Right lobe of liver (tissue), 6 donors: ENCODE results near the gene LGALS7. TPM values are rescaled to one million over a fixed set of nuclear protein-coding genes. Genes with fewer than 3 reads are reported as not detected.
"Not testable (repeated sequence)": the region's sequence is repeated elsewhere in the genome, so short reads cannot be mapped to it uniquely, and the experiment has no call there.

Source experiments
- ATAC-seq, 4 donors: fragments of 200-7000 bp; cut with Tn5 transposase; one replicate each; pipeline ENCODE4 v1.9.1; 2020; ENCODE audit warnings: mild to moderate bottlenecking in 4 of 4, moderate library complexity in 4 of 4
- DNase-seq, 3 donors: peaks; one replicate each; pipeline ENCODE4 v3.0.0-alpha.2; 2020
- H3K27ac ChIP-seq, 3 donors: fragments of 200-600 bp; one replicate each; pipeline ENCODE4 v1.8.0; 2022
- H3K27me3 ChIP-seq, 2 donors: fragments of 200-600 bp; one replicate each; pipeline ENCODE4 v1.8.0; 2022
- H3K36me3 ChIP-seq, 4 donors: fragments of 200-600 bp; sonication (generic) in 1 of 4; one replicate each; pipeline versions ENCODE4 v1.5.1 to v1.8.0; 2017 to 2022; ENCODE audit warnings: control low read depth in 1 of 4
- H3K4me1 ChIP-seq, 4 donors: fragments of 200-600 bp; sonication (generic) in 1 of 4; one replicate each; pipeline versions ENCODE4 v1.5.1 to v1.8.0; 2017 to 2022; ENCODE audit warnings: control low read depth in 1 of 4
- H3K4me3 ChIP-seq, 3 donors: fragments of 200-600 bp; one replicate each; pipeline ENCODE4 v1.8.0; 2022
- H3K9me3 ChIP-seq, 4 donors: fragments of 200-600 bp; sonication (generic) in 1 of 4; one replicate each; pipeline versions ENCODE4 v1.5.1 to v1.8.0; 2017 to 2022; ENCODE audit warnings: control low read depth in 1 of 4
- CTCF ChIP-seq, 4 donors: fragments of 200-600 bp in 3 of 4; fragments of 450-650 bp in 1 of 4; IDR thresholded peaks; one replicate each; pipeline versions ENCODE4 v1.5.1 to v1.8.0; 2016 to 2022; ENCODE audit warnings: antibody characterized with exemption in 4 of 4, mild to moderate bottlenecking in 2 of 4
- POLR2A ChIP-seq: fragments of 450-650 bp; IDR thresholded peaks from one replicate; pipeline ENCODE4 v1.6.1; 2017; ENCODE audit warnings: antibody characterized with exemption, mild to moderate bottlenecking
- WGBS: methylation state at CpG from one replicate; pipeline ENCODE4 v1.1.6; 2018; ENCODE audit warnings: low coverage, low lambda C conversion rate; ENCODE audit not compliant: insufficient coverage; ENCODE audit errors: missing lambda C conversion rate; 5-methylcytosine and 5-hydroxymethylcytosine counted together
- intact Hi-C, 2 donors: fragments of 100-400 bp; cut with DNase I; formaldehyde crosslinking; loops; one replicate each; pipeline versions ENCODE4 v1.11.2 to v1.14.1; 2022
- total RNA-seq, 6 experiments: library from RNA; depleted of rRNA in 2 of 6; stranded (reverse); fragments of >200 nt in 2 of 6; fragmentation: NEBNext Ultra II Directional in 3 of 6; extraction: Animal tissue kit (Norgen Biotek cat#: 25700) in 3 of 6; gene quantifications; one replicate each; pipeline versions ENCODE4 v1.1.0 to v1.2.4, GENCODE V29; 2016 to 2023
- donor health status: DM: no; HTN: yes; CAD: no.
- donor health status: DM: no; HTN: no; CAD: no.
- donor health status: DM: no; HTN: no; CAD: no.
- donor health status: DM: no; HTN: yes; CAD: no.
- donor health status: DM: no; HTN: yes; CAD: no.

Gene LGALS7
- total RNA-seq, 6 experiments from 2014 or later = not detected

- Histone ChIP-seq H3K4me1 (peaks cover 0 to 20% (median 7%) of the 10 kb centered on the region in 4 donors), H3K4me3 (peak overlapping the region in 1 of 3 donors; percentile 37), H3K27ac (peak overlapping the region; percentile 73 to 96 (median 89))
- H3K27me3 ChIP-seq, H3K9me3 ChIP-seq, intact Hi-C loops, H3K36me3 ChIP-seq, DNase-seq: not testable (repeated sequence)
- WGBS = 20% methylated on average over 4 of the region's 6 CpGs
- peak in 3 of 4 donors; percentile 16 to 54 (median 41) for ATAC-seq
- peak; percentile 63 for TF ChIP-seq POLR2A
Observed at GRCh38 chr19:38760805-38761517, 12.4 kb downstream of the LGALS7 start.

- peaks cover 0 to 20% (median 7%) of the 10 kb centered on the region in 4 donors for H3K4me1 ChIP-seq
- H3K27me3 ChIP-seq = no peaks in the 10 kb centered on the region
- intact Hi-C loops = no loop called here
- 26% methylated on average over 10 of the region's 10 CpGs for WGBS
- H3K4me3 ChIP-seq = peak overlapping the region in 1 of 3 donors; percentile 7
- TF ChIP-seq POLR2A = no peak
- TF ChIP-seq CTCF (IDR thresholded peaks at IDR 0.05) = no peak
- DNase-seq = peak; percentile 42 to 92 (median 60)
- H3K9me3 ChIP-seq = no peaks in the 10 kb centered on the region
- H3K36me3 ChIP-seq = no peaks in the 10 kb centered on the region
- peak; percentile 59 to 81 (median 64) for ATAC-seq
- peak overlapping the region; percentile 9 to 96 (median 89) for H3K27ac ChIP-seq
Observed at GRCh38 chr19:38759590-38760003, 13.7 kb downstream of the LGALS7 start.

- H3K4me3 ChIP-seq, H3K9me3 ChIP-seq, H3K4me1 ChIP-seq, DNase-seq, intact Hi-C loops, ATAC-seq, H3K36me3 ChIP-seq, H3K27me3 ChIP-seq, H3K27ac ChIP-seq: not testable (repeated sequence)
- WGBS = 33% methylated on average over 1 of the region's 2 CpGs
Observed at GRCh38 chr19:38754196-38754595, 19.1 kb downstream of the LGALS7 start.

GRCh38 chr19:38753783-38754182 is 19.5 kb downstream of the LGALS7 start:
- H3K4me1 ChIP-seq, H3K9me3 ChIP-seq, H3K27ac ChIP-seq, DNase-seq, H3K36me3 ChIP-seq, ATAC-seq, H3K27me3 ChIP-seq, intact Hi-C loops, H3K4me3 ChIP-seq: not testable (repeated sequence)
- WGBS = 68% methylated on average over 3 of the region's 3 CpGs

- intact Hi-C loops = no loop called here
- H3K9me3 ChIP-seq = no peaks in the 10 kb centered on the region
- ATAC-seq (peak in 2 of 4 donors; percentile 18 to 21), DNase-seq (no peak)
- H3K36me3 ChIP-seq = no peaks in the 10 kb centered on the region
- H3K4me1 ChIP-seq = no peaks in the 10 kb centered on the region
- no peak overlapping the region for H3K4me3 ChIP-seq
- TF ChIP-seq POLR2A (no peak), CTCF (IDR thresholded peaks at IDR 0.05) (no peak)
- WGBS = 17% methylated on average over 1 of the region's 7 CpGs
- no peak overlapping the region for H3K27ac ChIP-seq
- no peaks in the 10 kb centered on the region for H3K27me3 ChIP-seq
Observed at GRCh38 chr19:38745316-38745715, 28.0 kb downstream of the LGALS7 start.

GRCh38 chr19:38744874-38745273 is 28.4 kb downstream of the LGALS7 start:
- Histone ChIP-seq H3K4me3 (no peak overlapping the region), H3K27me3 (no peaks in the 10 kb centered on the region), H3K9me3 (no peaks in the 10 kb centered on the region), H3K4me1 (no peaks in the 10 kb centered on the region), H3K27ac (no peak overlapping the region), H3K36me3 (no peaks in the 10 kb centered on the region)
- WGBS = 90% methylated on average over 5 of the region's 6 CpGs
- TF ChIP-seq CTCF (IDR thresholded peaks at IDR 0.05) (no peak), POLR2A (no peak)
- ATAC-seq = no peak
- intact Hi-C loops = no loop called here
- no peak for DNase-seq
